ENCODE measurements around the gene CD300A. TPM values are rescaled to one million over a fixed set of nuclear protein-coding genes. Genes with fewer than 3 reads are reported as not detected.

CD300A gene
- total RNA-seq, 1 experiment from 2014 or later, result not detected

- TF ChIP-seq EZH2 (IDR thresholded peaks at IDR 0.05; ENCODE audit: low read length, unreplicated experiment) (no peak), CTCF (conservative IDR thresholded peaks at IDR 0.05; ENCODE audit: low read depth, low read length) (no peak), EZH2phosphoT487 (IDR thresholded peaks at IDR 0.05; ENCODE audit: borderline replicate concordance, low read length) (no peak)
- Histone ChIP-seq H4K20me1 (ENCODE audit: low read length) (no peaks in the 10 kb centered on the region), H2AFZ (ENCODE audit: low read length) (no peak overlapping the region), H3K9ac (ENCODE audit: low read length) (no peak overlapping the region), H3K4me3 (ENCODE audit: low read length) (no peak overlapping the region), H3K9me3 (ENCODE audit: low read length) (no peaks in the 10 kb centered on the region), H3K79me2 (ENCODE audit: low read length) (no peaks in the 10 kb centered on the region), H3K9me2 (replicated peaks; ENCODE audit: low read length) (no peaks in the 10 kb centered on the region), H3K27ac (ENCODE audit: low read length) (no peak overlapping the region), H3K36me3 (ENCODE audit: low read depth, low read length) (no peaks in the 10 kb centered on the region), H3K27me3 (ENCODE audit: low read length) (peaks cover 46% of the 10 kb centered on the region), H3K4me2 (ENCODE audit: low read length) (no peak overlapping the region), H3K4me1 (ENCODE audit: insufficient read depth, low read length) (no peaks in the 10 kb centered on the region; the same call in 1 of the 2 replicates), H3F3A (ENCODE audit: low read length, unreplicated experiment) (no peaks in the 10 kb centered on the region)
- ChIA-PET POLR2A (ENCODE audit: unreplicated experiment) (no interaction called here), CTCF (no interaction called here)
- no TSS peak for BruUV-seq (replicated peaks)
- peak; percentile 42; the same call in 1 of the 2 replicates for ATAC-seq
- intact Hi-C loops (cut with micrococcal nuclease), result no loop called here
- peak; percentile 66 for DNase-seq
Measured at GRCh38 chr17:74520790-74521480, 54.5 kb downstream of the CD300A start.

- no peak overlapping the region for H3K4me2 ChIP-seq (ENCODE audit: low read length)
- no peak overlapping the region for H3K27ac ChIP-seq (ENCODE audit: low read length)
- no peak overlapping the region for H2AFZ ChIP-seq (ENCODE audit: low read length)
- BruUV-seq (replicated peaks), result no TSS peak
- no peaks in the 10 kb centered on the region for H4K20me1 ChIP-seq (ENCODE audit: low read length)
- POLR2A ChIA-PET (ENCODE audit: unreplicated experiment), result no interaction called here
- CTCF ChIA-PET, result interaction anchor here (0.6 kb wide), 1 partner anchor 93 kb away, joined by 4 read pairs; no protein-coding TSS in a partner anchor
- DNase-seq (no peak), ATAC-seq (no peak)
- no peak overlapping the region for H3K4me3 ChIP-seq (ENCODE audit: low read length)
- H3K9me3 ChIP-seq (ENCODE audit: low read length), result no peaks in the 10 kb centered on the region
- no peak for TF ChIP-seq EZH2phosphoT487 (IDR thresholded peaks at IDR 0.05; ENCODE audit: borderline replicate concordance, low read length)
- TF ChIP-seq EZH2 (IDR thresholded peaks at IDR 0.05; ENCODE audit: low read length, unreplicated experiment), result no peak
- TF ChIP-seq CTCF (conservative IDR thresholded peaks at IDR 0.05; ENCODE audit: low read depth, low read length), result no peak
- H3K4me1 ChIP-seq (ENCODE audit: insufficient read depth, low read length), result no peaks in the 10 kb centered on the region; the same call in 1 of the 2 replicates
- no peaks in the 10 kb centered on the region for H3K36me3 ChIP-seq (ENCODE audit: low read depth, low read length)
- H3K9ac ChIP-seq (ENCODE audit: low read length), result no peak overlapping the region
- no peaks in the 10 kb centered on the region for H3F3A ChIP-seq (ENCODE audit: low read length, unreplicated experiment)
- H3K79me2 ChIP-seq (ENCODE audit: low read length), result no peaks in the 10 kb centered on the region
- H3K27me3 ChIP-seq (ENCODE audit: low read length), result peaks cover 54% of the 10 kb centered on the region
- H3K9me2 ChIP-seq (replicated peaks; ENCODE audit: low read length), result no peaks in the 10 kb centered on the region
- intact Hi-C loops (cut with micrococcal nuclease), result no loop called here
Measured at GRCh38 chr17:74521701-74522201, 55.3 kb downstream of the CD300A start.
